Endothelial cell of umbilical vein (primary cell): ENCODE results near the gene PXYLP1. TPM values are rescaled to one million over a fixed set of nuclear protein-coding genes. Genes with fewer than 3 reads are reported as not detected.

Source experiments
- BruUV-seq: library from RNA; stranded (reverse); fragments of 400-500 nt; replicated peaks from 2 replicates; lab custom pipeline; 2021; lab: Mats Ljungman, UMichigan
- CTCF ChIA-PET: fragments of 300-600, 350-600 bp; sonication (Branson Sonifier 250); formaldehyde crosslinking; loops from one replicate; lab custom pipeline; 2021; ENCODE audit warnings: antibody characterized with exemption, inconsistent platforms; lab: Charles Lee
- POLR2A ChIA-PET: fragments of 300-600, 350-600 bp; sonication (Branson Sonifier 250); formaldehyde crosslinking; loops from one replicate; lab custom pipeline; 2021; ENCODE audit warnings: antibody characterized with exemption, inconsistent platforms; lab: Charles Lee
- DNase-seq: peaks from one replicate; pipeline ENCODE4 v3.0.0-alpha.2; 2011; ENCODE audit warnings: low read depth, low spot score
- FAIRE-seq: peaks from 2 replicates; lab custom pipeline; 2011; peaks lifted over from hg19 to GRCh38; lab: Jason Lieb, UNC
- H2AFZ ChIP-seq: 2 replicates; pipeline ENCODE4 v1.6.0; 2012; ENCODE audit warnings: low read depth, low read length, control low read depth, inconsistent platforms
- H3K27ac ChIP-seq: 2 replicates; pipeline ENCODE4 v1.5.1; 2011; ENCODE audit warnings: low read depth, mild to moderate bottlenecking, control low read depth, low read length, moderate library complexity; ENCODE audit not compliant: insufficient read depth
- H3K27me3 ChIP-seq, 2 experiments: 2 replicates each; pipeline versions ENCODE4 v1.6.0 to v1.6.1; 2011; ENCODE audit warnings: low read length in 2 of 2, mixed read lengths in 1 of 2; ENCODE audit not compliant: control insufficient read depth in 2 of 2, insufficient read depth in 2 of 2
- H3K36me3 ChIP-seq, 2 experiments: 2 replicates in 1 of 2; 3 replicates in 1 of 2; pipeline ENCODE4 v1.5.1; 2011; ENCODE audit warnings: low read length in 2 of 2, mild to moderate bottlenecking in 1 of 2, moderate library complexity in 1 of 2; ENCODE audit not compliant: control insufficient read depth in 2 of 2, insufficient read depth in 2 of 2; ENCODE audit errors: extremely low read depth in 1 of 2
- H3K4me1 ChIP-seq: 3 replicates; pipeline ENCODE4 v1.5.1; 2011; ENCODE audit warnings: mild to moderate bottlenecking, low read length; ENCODE audit not compliant: control insufficient read depth, insufficient read depth; ENCODE audit errors: extremely low read depth
- H3K4me2 ChIP-seq: 2 replicates; pipeline ENCODE4 v1.6.1; 2011; ENCODE audit warnings: low read length, control low read depth, mixed read lengths; ENCODE audit not compliant: insufficient read depth
- H3K4me3 ChIP-seq, 3 experiments: fragments of 200-600 bp in 1 of 3; sonication (generic), shearing (Covaris generic) in 1 of 3; replicated peaks in 1 of 3; 2 replicates each; pipeline ENCODE4 v1.5.1; 2011 to 2016; ENCODE audit warnings: control low read depth in 3 of 3, low read length in 3 of 3, mild to moderate bottlenecking in 2 of 3, inconsistent platforms in 1 of 3, low read depth in 1 of 3, moderate library complexity in 1 of 3; ENCODE audit not compliant: insufficient read depth in 1 of 3
- H3K79me2 ChIP-seq: 2 replicates; pipeline ENCODE4 v1.6.0; 2012; ENCODE audit warnings: low read length, inconsistent platforms; ENCODE audit not compliant: control insufficient read depth, insufficient read depth
- H3K9ac ChIP-seq: replicated peaks from 2 replicates; pipeline ENCODE3; 2011; ENCODE audit warnings: low read length, control low read depth; ENCODE audit not compliant: insufficient read depth; ENCODE audit errors: extremely low read depth
- H3K9me1 ChIP-seq: replicated peaks from 3 replicates; pipeline ENCODE4 v1.6.0; 2011; ENCODE audit warnings: mild to moderate bottlenecking, low read length; ENCODE audit not compliant: control insufficient read depth, insufficient read depth; ENCODE audit errors: extremely low read depth
- H3K9me3 ChIP-seq: replicated peaks from 2 replicates; pipeline ENCODE4 v1.5.1; 2012; ENCODE audit warnings: low read length, inconsistent platforms; ENCODE audit not compliant: control insufficient read depth, insufficient read depth
- H4K20me1 ChIP-seq: replicated peaks from 2 replicates; pipeline ENCODE3; 2011; ENCODE audit warnings: mild to moderate bottlenecking, low read length; ENCODE audit not compliant: control insufficient read depth, insufficient read depth; ENCODE audit errors: extremely low read depth
- CTCF ChIP-seq, 2 donors: IDR thresholded peaks; 1 replicate in 1 of 2; 2 replicates in 1 of 2; pipeline ENCODE4 v1.5.1; 2011; ENCODE audit warnings: low read length in 2 of 2, mild to moderate bottlenecking in 2 of 2, moderate library complexity in 2 of 2, control low read depth in 1 of 2, inconsistent platforms in 1 of 2, low read depth in 1 of 2; ENCODE audit not compliant: insufficient read depth in 1 of 2; ENCODE audit errors: extremely low read depth in 1 of 2
- EZH2 ChIP-seq: IDR thresholded peaks from 2 replicates; pipeline ENCODE4 v1.6.1; 2012; ENCODE audit warnings: borderline replicate concordance, low read depth, mild to moderate bottlenecking, moderate library complexity, low read length, inconsistent platforms; ENCODE audit not compliant: severe bottlenecking
- FOS ChIP-seq: IDR thresholded peaks from 2 replicates; pipeline ENCODE4 v1.6.1; 2011; ENCODE audit warnings: mild to moderate bottlenecking, low read length, moderate library complexity, borderline replicate concordance; ENCODE audit not compliant: insufficient read depth
- GATA2 ChIP-seq: IDR thresholded peaks from 2 replicates; pipeline ENCODE4 v1.7.0; 2011; ENCODE audit warnings: low read depth, mild to moderate bottlenecking, moderate library complexity, mixed read lengths, low read length; ENCODE audit not compliant: insufficient read length, insufficient read depth
- JUN ChIP-seq: IDR thresholded peaks from 2 replicates; pipeline ENCODE4 v1.6.1; 2011; ENCODE audit warnings: borderline replicate concordance, low read depth; ENCODE audit not compliant: insufficient read length, insufficient read depth
- MAX ChIP-seq: IDR thresholded peaks from 2 replicates; pipeline ENCODE4 v1.6.1; 2011; ENCODE audit not compliant: insufficient read depth, insufficient read length
- MYC ChIP-seq: IDR thresholded peaks from one replicate; pipeline ENCODE4 v1.6.1; 2011; ENCODE audit warnings: mild to moderate bottlenecking, low read depth, low read length
- POLR2A ChIP-seq: IDR thresholded peaks from 2 replicates; pipeline ENCODE4 v1.6.1; 2012; ENCODE audit warnings: low read depth, mild to moderate bottlenecking, control low read depth, low read length
- POLR2AphosphoS5 ChIP-seq: IDR thresholded peaks from 2 replicates; pipeline ENCODE4 v1.6.1; 2012; ENCODE audit warnings: low read depth, mild to moderate bottlenecking, control low read depth, low read length, moderate library complexity; ENCODE audit not compliant: insufficient read depth
- dilution Hi-C: fragments of 300-500 bp; cut with MboI; formaldehyde crosslinking; loops from one replicate; pipeline ENCODE4 v1.15.0; 2019; ENCODE audit warnings: low sequenced_read_pairs; ENCODE audit not compliant: extremely low pct_ligation_motif_present
- intact Hi-C: fragments of 100-400 bp; cut with micrococcal nuclease; formaldehyde crosslinking; loops from one replicate; pipeline ENCODE4 v1.10.0; 2022
- polyA plus RNA-seq, 4 experiments: library from polyadenylated mRNA; depleted of rRNA in 3 of 4; stranded (reverse) in 3 of 4; unstranded in 1 of 4; fragments of >200 nt; gene quantifications; 2 replicates each; pipeline versions ENCODE4 v1.2.1 to v1.2.3, GENCODE V29; 2011 to 2012; ENCODE audit warnings: missing spikeins in 1 of 4
- total RNA-seq: library from RNA; stranded (reverse); gene quantifications from 2 replicates; pipeline ENCODE4 v1.2.3, GENCODE V29; 2021

Gene PXYLP1
- total and polyA plus RNA-seq, 2 donors (not counting 3 experiments of a cell fraction or from before 2014, with no cell fraction given): 0.84 to 1.7 TPM

- intact Hi-C loops (no loop called here), dilution Hi-C loops (no loop called here)
- no peak overlapping the region for H3K4me3 ChIP-seq
- H3K36me3 ChIP-seq: no peaks in the 10 kb centered on the region
- no peaks in the 10 kb centered on the region for H4K20me1 ChIP-seq
- H3K9me1 ChIP-seq: no peaks in the 10 kb centered on the region
- peaks cover 0 to 2% of the 10 kb centered on the region in 2 experiments for H3K27me3 ChIP-seq
- H2AFZ ChIP-seq: no peak overlapping the region
- ChIA-PET CTCF (interaction anchor here (2.3 kb wide), 1 partner anchor 10 kb away, joined by 13 read pairs; the partner anchor contains the start of gene PXYLP1), POLR2A (no interaction called here)
- H3K4me2 ChIP-seq: no peak overlapping the region
- no peaks in the 10 kb centered on the region for H3K4me1 ChIP-seq
- H3K9ac ChIP-seq: no peak overlapping the region
- no peaks in the 10 kb centered on the region for H3K79me2 ChIP-seq
- no peak overlapping the region for H3K27ac ChIP-seq
- no peak for TF ChIP-seq JUN
- TF ChIP-seq GATA2: no peak
- TF ChIP-seq POLR2A: no peak
- TF ChIP-seq CTCF (IDR thresholded peaks at IDR 0.05; ENCODE audit: extremely low read depth in 1 of 2, insufficient read depth in 1 of 2, low read depth in 1 of 2, low read length in 2 of 2): no peak
- TF ChIP-seq FOS: no peak
- TF ChIP-seq POLR2AphosphoS5: no peak
- TF ChIP-seq MYC: no peak
- no peak for TF ChIP-seq EZH2
- no peak for TF ChIP-seq MAX
- FAIRE-seq (no peak), DNase-seq (no peak)
- no TSS peak for BruUV-seq
- H3K9me3 ChIP-seq: no peaks in the 10 kb centered on the region
Measured at GRCh38 chr3:141241616-141242376, 10.2 kb downstream of the PXYLP1 start.
